K562 (cell line): Measurements from ENCODE around the gene ARL8A. TPM values are rescaled to one million over a fixed set of nuclear protein-coding genes. Genes with fewer than 3 reads are reported as not detected.

ENCODE experiments used
- ARID1B ChIP-seq: fragments of 450-650 bp; IDR thresholded peaks from 2 replicates; pipeline ENCODE4 v1.6.1; 2016; ENCODE audit warnings: antibody characterized with exemption, mild to moderate bottlenecking, inconsistent platforms
- CREBBP ChIP-seq: IDR thresholded peaks from one replicate; pipeline ENCODE4 v1.6.1; 2012; ENCODE audit warnings: low read depth, mild to moderate bottlenecking, control low read depth, inconsistent platforms, low read length
- FOSL1 ChIP-seq: fragments of 200-800 bp; sonication (Bioruptor generic); conservative IDR thresholded peaks from 2 replicates; pipeline ENCODE4 v1.6.1; 2016; ENCODE audit warnings: missing genetic modification characterization, missing compliant biosample characterization
- HMG20B ChIP-seq: fragments of 250-450 bp; sonication (Bioruptor Pico); IDR thresholded peaks from 2 replicates; pipeline ENCODE4 v1.5.0; 2021; ENCODE audit warnings: mild to moderate bottlenecking
- HNRNPH1 ChIP-seq: fragments of 200-400 bp; formaldehyde crosslinking; optimal IDR thresholded peaks from 2 replicates; pipeline ENCODE3; 2017; ENCODE audit warnings: low read depth, mild to moderate bottlenecking, low read length, moderate library complexity
- MEF2D ChIP-seq: conservative IDR thresholded peaks from 2 replicates; pipeline ENCODE4 v1.6.1; 2016; ENCODE audit warnings: low read depth, missing genetic modification characterization, missing compliant biosample characterization
- PURB ChIP-seq: sonication (generic); formaldehyde crosslinking; IDR thresholded peaks from 2 replicates; pipeline ENCODE4 v1.9.0; 2021; ENCODE audit warnings: low read depth, mild to moderate bottlenecking, missing genetic modification reagents
- TAF9B ChIP-seq: fragments of 450-650 bp; IDR thresholded peaks from 2 replicates; pipeline ENCODE4 v1.6.1; 2018; ENCODE audit warnings: mild to moderate bottlenecking; ENCODE audit not compliant: partially characterized antibody
- ZNF407 ChIP-seq: fragments of 450-650 bp; IDR thresholded peaks from 2 replicates; pipeline ENCODE4 v1.6.1; 2016; ENCODE audit warnings: low read depth
- ZNF449 ChIP-seq: fragments of 250-450 bp; sonication (Bioruptor Pico); IDR thresholded peaks from 2 replicates; pipeline ENCODE4 v1.8.0; 2022; ENCODE audit warnings: moderate library complexity, mild to moderate bottlenecking, inconsistent platforms
- ZNF717 ChIP-seq: fragments of 250-450 bp; sonication (Bioruptor Pico); IDR thresholded peaks from 2 replicates; pipeline ENCODE4 v1.5.0; 2021
- polyA plus RNA-seq, 8 experiments: library from polyadenylated mRNA; depleted of rRNA in 4 of 8; stranded (reverse) in 5 of 8; unstranded in 3 of 8; fragments of >200 nt; fragmentation: Nextera tagmentation in 2 of 8; fragmentation: Illumina TruSeq in 1 of 8; extraction: Ambion mirVana in 2 of 8; extraction: Trizol in 1 of 8; gene quantifications; 2 replicates each; pipeline versions ENCODE4 v1.2.1 to v1.2.3, GENCODE V29; 2011 to 2014; ENCODE audit warnings: inconsistent platforms in 1 of 8, missing spikeins in 1 of 8
- total RNA-seq, 7 experiments: library from RNA; depleted of rRNA in 6 of 7; stranded (reverse); fragments of >200 nt in 6 of 7; fragmentation: Illumina TruSeq in 2 of 7; extraction: Trizol in 2 of 7; gene quantifications; 2 replicates each; pipeline versions ENCODE4 v1.2.1 to v1.2.3, GENCODE V29; 2011 to 2021; ENCODE audit warnings: low replicate concordance in 1 of 7
- TF ChIP-seq, protein P1 (sequence below): fragments of 250-450 bp; sonication (Bioruptor Pico); IDR thresholded peaks from 2 replicates; pipeline ENCODE4 v1.8.0; 2021; ENCODE audit warnings: borderline replicate concordance, mild to moderate bottlenecking, moderate library complexity; ENCODE audit not compliant: poor library complexity, severe bottlenecking

The ARL8A gene
- total and polyA plus RNA-seq, 9 of the 15 experiments (the other 6 are each of a cell fraction or from before 2014, with no cell fraction given) = 0.17 to 27.3 (median 15.6) TPM

GRCh38 chr1:202162418-202163280, 18.1 kb upstream of the ARL8A start (continued):
- peak; percentile 14; the same call in 1 of the 2 replicates for TF ChIP-seq ZNF449 (CRISPR knock-in tag)
- peak; percentile 21 for TF ChIP-seq TAF9B
- no peak for TF ChIP-seq PURB (CRISPR knock-in tag)
- no peak for TF ChIP-seq ZNF717
- no peak for TF ChIP-seq CREBBP
- TF ChIP-seq ZNF407 = no peak
- TF ChIP-seq ARID1B = no peak
- TF ChIP-seq, protein P1, sequence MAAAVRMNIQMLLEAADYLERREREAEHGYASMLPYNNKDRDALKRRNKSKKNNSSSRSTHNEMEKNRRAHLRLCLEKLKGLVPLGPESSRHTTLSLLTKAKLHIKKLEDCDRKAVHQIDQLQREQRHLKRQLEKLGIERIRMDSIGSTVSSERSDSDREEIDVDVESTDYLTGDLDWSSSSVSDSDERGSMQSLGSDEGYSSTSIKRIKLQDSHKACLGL (CRISPR knock-in tag) = no peak
- no peak for TF ChIP-seq HNRNPH1
- 0 out of 2 replicates have a peak, but pooled peaks have one; percentile 6 for TF ChIP-seq FOSL1
- TF ChIP-seq MEF2D (tag) = 0 out of 2 replicates have a peak, but pooled peaks have one; percentile 28
- TF ChIP-seq HMG20B (CRISPR knock-in tag) = no peak
